Breast epithelium (tissue), 3 donors: ENCODE measurements around the gene TRIM9.

Experiments
- CTCF ChIP-seq, 3 donors: fragments of 450-650 bp; IDR thresholded peaks; one replicate each; pipeline ENCODE4 v1.5.1; 2016 to 2017; ENCODE audit warnings: antibody characterized with exemption in 3 of 3, mild to moderate bottlenecking in 3 of 3, moderate library complexity in 3 of 3
- POLR2A ChIP-seq: fragments of 450-650 bp; IDR thresholded peaks from one replicate; pipeline ENCODE4 v1.6.1; 2016; ENCODE audit warnings: antibody characterized with exemption, mild to moderate bottlenecking, moderate library complexity

DNA sequence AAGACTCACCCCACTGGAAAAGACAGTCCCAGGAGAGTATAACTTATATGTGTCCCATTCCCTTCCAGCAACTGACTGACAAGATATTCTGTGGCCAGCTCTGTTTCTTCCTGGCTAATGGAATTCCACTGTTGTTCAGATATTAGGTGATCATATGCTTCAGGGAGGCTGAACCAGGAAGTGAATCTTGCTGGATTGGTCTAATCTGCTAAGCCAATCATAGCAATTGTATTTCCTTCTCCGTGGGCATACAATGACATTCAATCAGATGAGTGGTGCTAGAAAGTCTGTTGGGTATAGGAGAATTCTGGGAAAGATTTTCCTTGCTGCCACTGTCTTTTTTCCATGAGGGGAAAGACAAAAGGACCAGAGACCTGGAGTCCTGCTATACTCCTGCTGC, 162.7 kb downstream of the TRIM9 start:
- no peak for TF ChIP-seq CTCF (IDR thresholded peaks at IDR 0.05)
- TF ChIP-seq POLR2A = no peak
